A549 (cell line): Measurements from ENCODE around the gene NAV3.

ENCODE experiments used
- CHD2 ChIP-seq: fragments of 150-350 bp; IDR thresholded peaks from 2 replicates; pipeline ENCODE4 v1.6.1; 2014; ENCODE audit warnings: low read length; ENCODE audit not compliant: partially characterized antibody
- HDAC2 ChIP-seq: fragments of 200-600 bp; sonication (generic); IDR thresholded peaks from 2 replicates; pipeline ENCODE4 v1.6.1; 2016
- JUN ChIP-seq, 2 experiments: fragments of >200 bp; sonication (Bioruptor Twin); formaldehyde crosslinking; IDR thresholded peaks; 2 replicates in 1 of 2; 3 replicates in 1 of 2; pipeline ENCODE4 v1.6.1; 2016 to 2017
- POLR2A ChIP-seq: IDR thresholded peaks from 2 replicates; pipeline ENCODE4 v1.6.1; 2012; ENCODE audit warnings: mild to moderate bottlenecking, low read length
- RFX5 ChIP-seq: fragments of 450-650 bp; IDR thresholded peaks from 2 replicates; pipeline ENCODE4 v1.7.1; 2014; ENCODE audit warnings: antibody characterized with exemption, mild to moderate bottlenecking, moderate library complexity
- USF2 ChIP-seq: fragments of 450-650 bp; IDR thresholded peaks from 2 replicates; pipeline ENCODE4 v1.6.1; 2014; ENCODE audit warnings: antibody characterized with exemption
- ZNF302 ChIP-seq: fragments of 250-450 bp; sonication (Bioruptor Pico); IDR thresholded peaks from 2 replicates; pipeline ENCODE4 v1.9.0; 2021; ENCODE audit warnings: inconsistent platforms, mild to moderate bottlenecking, moderate library complexity
- TF ChIP-seq, protein P1 (sequence below): fragments of >200 bp; sonication (Bioruptor Twin); formaldehyde crosslinking; IDR thresholded peaks from 3 replicates; pipeline ENCODE4 v1.5.1; 2016
- TF ChIP-seq, protein P2 (sequence below): fragments of 200-600 bp; sonication (generic); IDR thresholded peaks from 2 replicates; pipeline ENCODE4 v1.6.1; 2016; ENCODE audit warnings: antibody characterized with exemption, mild to moderate bottlenecking, moderate library complexity

GRCh38 chr12:77847060-77847541 lies 16.4 kb downstream of the NAV3 start:
- TF ChIP-seq, protein P1, sequence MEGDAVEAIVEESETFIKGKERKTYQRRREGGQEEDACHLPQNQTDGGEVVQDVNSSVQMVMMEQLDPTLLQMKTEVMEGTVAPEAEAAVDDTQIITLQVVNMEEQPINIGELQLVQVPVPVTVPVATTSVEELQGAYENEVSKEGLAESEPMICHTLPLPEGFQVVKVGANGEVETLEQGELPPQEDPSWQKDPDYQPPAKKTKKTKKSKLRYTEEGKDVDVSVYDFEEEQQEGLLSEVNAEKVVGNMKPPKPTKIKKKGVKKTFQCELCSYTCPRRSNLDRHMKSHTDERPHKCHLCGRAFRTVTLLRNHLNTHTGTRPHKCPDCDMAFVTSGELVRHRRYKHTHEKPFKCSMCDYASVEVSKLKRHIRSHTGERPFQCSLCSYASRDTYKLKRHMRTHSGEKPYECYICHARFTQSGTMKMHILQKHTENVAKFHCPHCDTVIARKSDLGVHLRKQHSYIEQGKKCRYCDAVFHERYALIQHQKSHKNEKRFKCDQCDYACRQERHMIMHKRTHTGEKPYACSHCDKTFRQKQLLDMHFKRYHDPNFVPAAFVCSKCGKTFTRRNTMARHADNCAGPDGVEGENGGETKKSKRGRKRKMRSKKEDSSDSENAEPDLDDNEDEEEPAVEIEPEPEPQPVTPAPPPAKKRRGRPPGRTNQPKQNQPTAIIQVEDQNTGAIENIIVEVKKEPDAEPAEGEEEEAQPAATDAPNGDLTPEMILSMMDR = no peak
- TF ChIP-seq, protein P2, sequence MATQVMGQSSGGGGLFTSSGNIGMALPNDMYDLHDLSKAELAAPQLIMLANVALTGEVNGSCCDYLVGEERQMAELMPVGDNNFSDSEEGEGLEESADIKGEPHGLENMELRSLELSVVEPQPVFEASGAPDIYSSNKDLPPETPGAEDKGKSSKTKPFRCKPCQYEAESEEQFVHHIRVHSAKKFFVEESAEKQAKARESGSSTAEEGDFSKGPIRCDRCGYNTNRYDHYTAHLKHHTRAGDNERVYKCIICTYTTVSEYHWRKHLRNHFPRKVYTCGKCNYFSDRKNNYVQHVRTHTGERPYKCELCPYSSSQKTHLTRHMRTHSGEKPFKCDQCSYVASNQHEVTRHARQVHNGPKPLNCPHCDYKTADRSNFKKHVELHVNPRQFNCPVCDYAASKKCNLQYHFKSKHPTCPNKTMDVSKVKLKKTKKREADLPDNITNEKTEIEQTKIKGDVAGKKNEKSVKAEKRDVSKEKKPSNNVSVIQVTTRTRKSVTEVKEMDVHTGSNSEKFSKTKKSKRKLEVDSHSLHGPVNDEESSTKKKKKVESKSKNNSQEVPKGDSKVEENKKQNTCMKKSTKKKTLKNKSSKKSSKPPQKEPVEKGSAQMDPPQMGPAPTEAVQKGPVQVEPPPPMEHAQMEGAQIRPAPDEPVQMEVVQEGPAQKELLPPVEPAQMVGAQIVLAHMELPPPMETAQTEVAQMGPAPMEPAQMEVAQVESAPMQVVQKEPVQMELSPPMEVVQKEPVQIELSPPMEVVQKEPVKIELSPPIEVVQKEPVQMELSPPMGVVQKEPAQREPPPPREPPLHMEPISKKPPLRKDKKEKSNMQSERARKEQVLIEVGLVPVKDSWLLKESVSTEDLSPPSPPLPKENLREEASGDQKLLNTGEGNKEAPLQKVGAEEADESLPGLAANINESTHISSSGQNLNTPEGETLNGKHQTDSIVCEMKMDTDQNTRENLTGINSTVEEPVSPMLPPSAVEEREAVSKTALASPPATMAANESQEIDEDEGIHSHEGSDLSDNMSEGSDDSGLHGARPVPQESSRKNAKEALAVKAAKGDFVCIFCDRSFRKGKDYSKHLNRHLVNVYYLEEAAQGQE = no peak
- TF ChIP-seq POLR2A (no peak), ZNF302 (no peak), HDAC2 (no peak), JUN (IDR thresholded peaks at IDR 0.05) (no peak), USF2 (no peak), CHD2 (no peak), RFX5 (no peak)
